ENCODE measurements around the gene ADIPOR2.

GRCh38 chr12:1645819-1646218, 45.1 kb upstream of the ADIPOR2 start:
- TF ChIP-seq POLR2A (IDR thresholded peaks at IDR 0.05; ENCODE audit: low read depth, low read length) (no peak), TAF1 (IDR thresholded peaks at IDR 0.05; ENCODE audit: borderline replicate concordance, low read depth, low read length) (no peak)
